Liver (tissue), 9 donors: ENCODE results near the gene KLHL15. TPM values are rescaled to one million over a fixed set of nuclear protein-coding genes. Genes with fewer than 3 reads are reported as not detected.

Experiments
- DNase-seq: peaks from one replicate; pipeline ENCODE4 v3.0.0-alpha.2; 2017; ENCODE audit warnings: low spot score
- H3K27ac ChIP-seq, 2 donors: one replicate each; pipeline ENCODE4 v1.7.0; 2013; ENCODE audit warnings: inconsistent platforms in 2 of 2, low read length in 2 of 2, control low read depth in 1 of 2, low read depth in 1 of 2, mild to moderate bottlenecking in 1 of 2
- H3K27me3 ChIP-seq, 4 donors: one replicate each; pipeline versions ENCODE4 v1.6.1 to v1.7.0; 2013; ENCODE audit warnings: low read length in 3 of 4, inconsistent platforms in 1 of 4, mild to moderate bottlenecking in 1 of 4, moderate library complexity in 1 of 4; ENCODE audit not compliant: control insufficient read depth in 4 of 4, insufficient read depth in 4 of 4
- H3K36me3 ChIP-seq, 4 donors: one replicate each; pipeline versions ENCODE4 v1.6.1 to v1.7.0; 2013; ENCODE audit warnings: low read length in 3 of 4, mild to moderate bottlenecking in 3 of 4, low read depth in 1 of 4, moderate library complexity in 1 of 4; ENCODE audit not compliant: control insufficient read depth in 4 of 4, insufficient read depth in 3 of 4
- H3K4me1 ChIP-seq, 4 donors: one replicate each; pipeline versions ENCODE4 v1.6.1 to v1.7.0; 2013; ENCODE audit warnings: low read length in 3 of 4, mild to moderate bottlenecking in 3 of 4, moderate library complexity in 1 of 4; ENCODE audit not compliant: control insufficient read depth in 4 of 4, insufficient read depth in 4 of 4
- H3K4me3 ChIP-seq, 3 donors: one replicate each; pipeline versions ENCODE4 v1.6.1 to v1.7.0; 2013; ENCODE audit warnings: low read length in 3 of 3, control low read depth in 1 of 3, low read depth in 1 of 3, mild to moderate bottlenecking in 1 of 3
- H3K9ac ChIP-seq, 2 donors: one replicate each; pipeline ENCODE4 v1.7.0; 2013; ENCODE audit warnings: low read length in 2 of 2, mild to moderate bottlenecking in 2 of 2, moderate library complexity in 2 of 2, control low read depth in 1 of 2, low read depth in 1 of 2
- H3K9me3 ChIP-seq, 4 donors: one replicate each; pipeline versions ENCODE4 v1.6.1 to v1.7.0; 2013; ENCODE audit warnings: low read length in 3 of 4; ENCODE audit not compliant: control insufficient read depth in 4 of 4
- EGR1 ChIP-seq, 2 donors: IDR thresholded peaks; 2 replicates each; pipeline ENCODE4 v1.6.1; 2016 to 2018; ENCODE audit warnings: antibody characterized with exemption in 2 of 2, low read depth in 2 of 2
- FOXA1 ChIP-seq: IDR thresholded peaks from 2 replicates; pipeline ENCODE4 v1.6.1; 2016; ENCODE audit warnings: antibody characterized with exemption
- FOXA2 ChIP-seq: IDR thresholded peaks from 2 replicates; pipeline ENCODE4 v1.6.1; 2016; ENCODE audit warnings: antibody characterized with exemption
- GABPA ChIP-seq, 2 donors: IDR thresholded peaks in 1 of 2; conservative IDR thresholded peaks in 1 of 2; 2 replicates each; pipeline ENCODE4 v1.6.1; 2016; ENCODE audit warnings: antibody characterized with exemption in 2 of 2, mild to moderate bottlenecking in 1 of 2, moderate library complexity in 1 of 2
- HNF4A ChIP-seq, 2 donors: conservative IDR thresholded peaks; 2 replicates each; pipeline ENCODE4 v1.6.1; 2016; ENCODE audit warnings: antibody characterized with exemption in 2 of 2, mild to moderate bottlenecking in 2 of 2
- HNF4G ChIP-seq: IDR thresholded peaks from 2 replicates; pipeline ENCODE4 v1.6.1; 2016; ENCODE audit warnings: antibody characterized with exemption
- JUND ChIP-seq, 2 donors: IDR thresholded peaks; 2 replicates each; pipeline ENCODE4 v1.6.1; 2016; ENCODE audit warnings: antibody characterized with exemption in 2 of 2
- RAD21 ChIP-seq, 2 donors: IDR thresholded peaks; 2 replicates each; pipeline ENCODE4 v1.6.1; 2016; ENCODE audit warnings: antibody characterized with exemption in 2 of 2, mild to moderate bottlenecking in 2 of 2
- RXRA ChIP-seq, 2 donors: IDR thresholded peaks; 2 replicates each; pipeline ENCODE4 v1.6.1; 2017 to 2018; ENCODE audit warnings: antibody characterized with exemption in 2 of 2, mild to moderate bottlenecking in 1 of 2
- SP1 ChIP-seq: IDR thresholded peaks from 2 replicates; pipeline ENCODE4 v1.6.1; 2018; ENCODE audit warnings: antibody characterized with exemption, mild to moderate bottlenecking
- TAF1 ChIP-seq: conservative IDR thresholded peaks from 2 replicates; pipeline ENCODE4 v1.6.1; 2016; ENCODE audit warnings: antibody characterized with exemption, mild to moderate bottlenecking
- YY1 ChIP-seq: IDR thresholded peaks from 2 replicates; pipeline ENCODE4 v1.6.1; 2016; ENCODE audit warnings: antibody characterized with exemption, mild to moderate bottlenecking
- WGBS: extraction: QIAGEN DNeasy Blood & Tissue Kit; methylation state at CpG from one replicate; pipeline ENCODE4 v1.1.7; 2013; 5-methylcytosine and 5-hydroxymethylcytosine counted together
- polyA plus RNA-seq, 2 donors: library from polyadenylated mRNA; stranded (reverse) in 1 of 2; unstranded in 1 of 2; fragments of 200-250 nt in 1 of 2; fragments of >200 nt in 1 of 2; fragmentation: Nextera tagmentation in 1 of 2; extraction: Ambion mirVana in 1 of 2; gene quantifications; one replicate each; pipeline versions ENCODE4 v1.2.1 to v1.2.3, GENCODE V29; 2013 to 2015
- total RNA-seq, 2 donors: library from RNA; depleted of rRNA; stranded (reverse); fragments of >200 nt; gene quantifications; one replicate each; pipeline ENCODE4 v1.2.3, GENCODE V29; 2014
- TF ChIP-seq, protein P1 (sequence below): IDR thresholded peaks from 2 replicates; pipeline ENCODE4 v1.6.1; 2016; ENCODE audit warnings: antibody characterized with exemption
- TF ChIP-seq, protein P2 (sequence below): IDR thresholded peaks from 2 replicates; pipeline ENCODE4 v1.6.1; 2016; ENCODE audit warnings: antibody characterized with exemption, mild to moderate bottlenecking
- TF ChIP-seq, protein P3 (sequence below): IDR thresholded peaks from 2 replicates; pipeline ENCODE4 v1.6.1; 2016; ENCODE audit warnings: antibody characterized with exemption
- TF ChIP-seq, protein P4 (sequence below): IDR thresholded peaks from 2 replicates; pipeline ENCODE4 v1.6.1; 2016; ENCODE audit warnings: antibody characterized with exemption
- TF ChIP-seq, protein P5 (sequence below): fragments of 150-350 bp; IDR thresholded peaks from 2 replicates; pipeline ENCODE4 v1.5.1; 2017; ENCODE audit warnings: improper control_type of control experiment, low read depth, low read length; ENCODE audit not compliant: missing input control
- donor health status: healthy.
- donor health status: healthy.
- donor health status: healthy.
- donor health status: healthy.
- donor health status: healthy.

Gene KLHL15
- total and polyA plus RNA-seq, 4 donors = 1.4 to 10.6 (median 6.1) TPM

DNA sequence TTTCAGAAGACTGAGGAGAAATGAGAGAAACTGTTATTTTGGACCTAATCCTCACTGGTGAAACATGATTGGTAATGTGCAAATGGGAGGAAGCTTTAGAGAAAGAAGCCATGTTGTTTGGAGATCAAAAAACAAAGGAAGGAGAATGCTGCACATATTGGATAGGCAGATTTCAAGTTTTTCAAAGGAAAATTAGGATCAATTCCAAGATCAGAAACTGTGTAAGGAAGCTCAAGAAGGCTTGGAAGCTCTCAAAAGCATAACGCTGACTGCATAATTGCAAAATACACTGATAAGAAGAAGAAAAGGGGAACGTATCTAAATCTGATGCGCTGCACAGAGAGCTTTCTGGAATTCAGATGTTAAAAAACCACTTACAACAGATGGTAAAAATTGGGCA lies 34.6 kb downstream of the KLHL15 start:
- Histone ChIP-seq H3K4me1 (no peaks in the 10 kb centered on the region), H3K9ac (no peak overlapping the region), H3K27ac (no peak overlapping the region), H3K36me3 (peaks cover 2 to 17% (median 11%) of the 10 kb centered on the region in 4 donors), H3K4me3 (no peak overlapping the region), H3K27me3 (no peaks in the 10 kb centered on the region), H3K9me3 (no peaks in the 10 kb centered on the region)
- TF ChIP-seq, protein P1, sequence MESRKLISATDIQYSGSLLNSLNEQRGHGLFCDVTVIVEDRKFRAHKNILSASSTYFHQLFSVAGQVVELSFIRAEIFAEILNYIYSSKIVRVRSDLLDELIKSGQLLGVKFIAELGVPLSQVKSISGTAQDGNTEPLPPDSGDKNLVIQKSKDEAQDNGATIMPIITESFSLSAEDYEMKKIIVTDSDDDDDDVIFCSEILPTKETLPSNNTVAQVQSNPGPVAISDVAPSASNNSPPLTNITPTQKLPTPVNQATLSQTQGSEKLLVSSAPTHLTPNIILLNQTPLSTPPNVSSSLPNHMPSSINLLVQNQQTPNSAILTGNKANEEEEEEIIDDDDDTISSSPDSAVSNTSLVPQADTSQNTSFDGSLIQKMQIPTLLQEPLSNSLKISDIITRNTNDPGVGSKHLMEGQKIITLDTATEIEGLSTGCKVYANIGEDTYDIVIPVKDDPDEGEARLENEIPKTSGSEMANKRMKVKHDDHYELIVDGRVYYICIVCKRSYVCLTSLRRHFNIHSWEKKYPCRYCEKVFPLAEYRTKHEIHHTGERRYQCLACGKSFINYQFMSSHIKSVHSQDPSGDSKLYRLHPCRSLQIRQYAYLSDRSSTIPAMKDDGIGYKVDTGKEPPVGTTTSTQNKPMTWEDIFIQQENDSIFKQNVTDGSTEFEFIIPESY = no peak
- TF ChIP-seq, protein P2, sequence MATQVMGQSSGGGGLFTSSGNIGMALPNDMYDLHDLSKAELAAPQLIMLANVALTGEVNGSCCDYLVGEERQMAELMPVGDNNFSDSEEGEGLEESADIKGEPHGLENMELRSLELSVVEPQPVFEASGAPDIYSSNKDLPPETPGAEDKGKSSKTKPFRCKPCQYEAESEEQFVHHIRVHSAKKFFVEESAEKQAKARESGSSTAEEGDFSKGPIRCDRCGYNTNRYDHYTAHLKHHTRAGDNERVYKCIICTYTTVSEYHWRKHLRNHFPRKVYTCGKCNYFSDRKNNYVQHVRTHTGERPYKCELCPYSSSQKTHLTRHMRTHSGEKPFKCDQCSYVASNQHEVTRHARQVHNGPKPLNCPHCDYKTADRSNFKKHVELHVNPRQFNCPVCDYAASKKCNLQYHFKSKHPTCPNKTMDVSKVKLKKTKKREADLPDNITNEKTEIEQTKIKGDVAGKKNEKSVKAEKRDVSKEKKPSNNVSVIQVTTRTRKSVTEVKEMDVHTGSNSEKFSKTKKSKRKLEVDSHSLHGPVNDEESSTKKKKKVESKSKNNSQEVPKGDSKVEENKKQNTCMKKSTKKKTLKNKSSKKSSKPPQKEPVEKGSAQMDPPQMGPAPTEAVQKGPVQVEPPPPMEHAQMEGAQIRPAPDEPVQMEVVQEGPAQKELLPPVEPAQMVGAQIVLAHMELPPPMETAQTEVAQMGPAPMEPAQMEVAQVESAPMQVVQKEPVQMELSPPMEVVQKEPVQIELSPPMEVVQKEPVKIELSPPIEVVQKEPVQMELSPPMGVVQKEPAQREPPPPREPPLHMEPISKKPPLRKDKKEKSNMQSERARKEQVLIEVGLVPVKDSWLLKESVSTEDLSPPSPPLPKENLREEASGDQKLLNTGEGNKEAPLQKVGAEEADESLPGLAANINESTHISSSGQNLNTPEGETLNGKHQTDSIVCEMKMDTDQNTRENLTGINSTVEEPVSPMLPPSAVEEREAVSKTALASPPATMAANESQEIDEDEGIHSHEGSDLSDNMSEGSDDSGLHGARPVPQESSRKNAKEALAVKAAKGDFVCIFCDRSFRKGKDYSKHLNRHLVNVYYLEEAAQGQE = no peak
- TF ChIP-seq, protein P3, sequence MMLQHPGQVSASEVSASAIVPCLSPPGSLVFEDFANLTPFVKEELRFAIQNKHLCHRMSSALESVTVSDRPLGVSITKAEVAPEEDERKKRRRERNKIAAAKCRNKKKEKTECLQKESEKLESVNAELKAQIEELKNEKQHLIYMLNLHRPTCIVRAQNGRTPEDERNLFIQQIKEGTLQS = no peak
- TF ChIP-seq RAD21 (IDR thresholded peaks at IDR 0.05) = no peak
- no peak for TF ChIP-seq TAF1
- TF ChIP-seq EGR1 (IDR thresholded peaks at IDR 0.05; ENCODE audit: low read depth in 2 of 2) = no peak
- no peak for TF ChIP-seq SP1
- TF ChIP-seq HNF4G = no peak
- no peak for TF ChIP-seq RXRA (IDR thresholded peaks at IDR 0.05)
- no peak for TF ChIP-seq JUND (IDR thresholded peaks at IDR 0.05)
- TF ChIP-seq, protein P4, sequence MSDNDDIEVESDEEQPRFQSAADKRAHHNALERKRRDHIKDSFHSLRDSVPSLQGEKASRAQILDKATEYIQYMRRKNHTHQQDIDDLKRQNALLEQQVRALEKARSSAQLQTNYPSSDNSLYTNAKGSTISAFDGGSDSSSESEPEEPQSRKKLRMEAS = no peak
- TF ChIP-seq FOXA1 = no peak
- no peak for TF ChIP-seq HNF4A (conservative IDR thresholded peaks at IDR 0.05)
- no peak for TF ChIP-seq GABPA (IDR thresholded peaks at IDR 0.05 in 1 of 2, conservative IDR thresholded peaks at IDR 0.05 in 1 of 2)
- no peak for TF ChIP-seq YY1
- TF ChIP-seq, protein P5, sequence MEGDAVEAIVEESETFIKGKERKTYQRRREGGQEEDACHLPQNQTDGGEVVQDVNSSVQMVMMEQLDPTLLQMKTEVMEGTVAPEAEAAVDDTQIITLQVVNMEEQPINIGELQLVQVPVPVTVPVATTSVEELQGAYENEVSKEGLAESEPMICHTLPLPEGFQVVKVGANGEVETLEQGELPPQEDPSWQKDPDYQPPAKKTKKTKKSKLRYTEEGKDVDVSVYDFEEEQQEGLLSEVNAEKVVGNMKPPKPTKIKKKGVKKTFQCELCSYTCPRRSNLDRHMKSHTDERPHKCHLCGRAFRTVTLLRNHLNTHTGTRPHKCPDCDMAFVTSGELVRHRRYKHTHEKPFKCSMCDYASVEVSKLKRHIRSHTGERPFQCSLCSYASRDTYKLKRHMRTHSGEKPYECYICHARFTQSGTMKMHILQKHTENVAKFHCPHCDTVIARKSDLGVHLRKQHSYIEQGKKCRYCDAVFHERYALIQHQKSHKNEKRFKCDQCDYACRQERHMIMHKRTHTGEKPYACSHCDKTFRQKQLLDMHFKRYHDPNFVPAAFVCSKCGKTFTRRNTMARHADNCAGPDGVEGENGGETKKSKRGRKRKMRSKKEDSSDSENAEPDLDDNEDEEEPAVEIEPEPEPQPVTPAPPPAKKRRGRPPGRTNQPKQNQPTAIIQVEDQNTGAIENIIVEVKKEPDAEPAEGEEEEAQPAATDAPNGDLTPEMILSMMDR = no peak
- no peak for TF ChIP-seq FOXA2
- DNase-seq = no peak
- WGBS = 78% methylated on average over 3 of the region's 3 CpGs

DNA sequence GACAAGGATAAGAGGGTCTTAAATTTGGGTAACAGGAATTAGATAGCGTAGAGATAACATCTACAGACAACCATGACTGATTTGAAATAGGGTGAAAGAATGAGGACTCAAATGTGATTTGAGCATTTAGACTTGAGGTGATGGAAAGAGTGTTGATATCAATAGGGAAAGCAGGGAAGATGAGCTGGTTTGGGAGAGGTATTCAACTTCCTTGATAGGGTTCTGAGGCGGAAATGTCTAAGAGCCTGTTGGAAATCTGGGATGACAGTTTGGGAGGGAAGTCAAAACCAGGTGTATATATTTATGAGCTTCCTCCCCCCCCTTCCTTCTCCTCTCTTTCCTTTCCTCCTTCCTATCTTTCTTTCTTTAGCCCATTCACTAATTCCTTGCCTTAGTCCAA lies 36.5 kb downstream of the KLHL15 start:
- H3K27ac ChIP-seq = no peak overlapping the region
- no peaks in the 10 kb centered on the region for H3K4me1 ChIP-seq
- no peak overlapping the region for H3K4me3 ChIP-seq
- H3K9me3 ChIP-seq = no peaks in the 10 kb centered on the region
- DNase-seq = no peak
- 98% methylated on average over 2 of the region's 2 CpGs for WGBS
- no peak overlapping the region for H3K9ac ChIP-seq
- H3K27me3 ChIP-seq = no peaks in the 10 kb centered on the region
- peaks cover 2 to 15% (median 11%) of the 10 kb centered on the region in 4 donors for H3K36me3 ChIP-seq
- TF ChIP-seq, protein P4 = no peak
- TF ChIP-seq EGR1 (IDR thresholded peaks at IDR 0.05; ENCODE audit: low read depth in 2 of 2) = no peak
- no peak for TF ChIP-seq SP1
- no peak for TF ChIP-seq GABPA (IDR thresholded peaks at IDR 0.05 in 1 of 2, conservative IDR thresholded peaks at IDR 0.05 in 1 of 2)
- no peak for TF ChIP-seq TAF1
- no peak for TF ChIP-seq HNF4G
- TF ChIP-seq, protein P3 = no peak
